GM18867 (cell line): ENCODE results near the gene ZNF554.

Experiments used
- ATAC-seq: cut with Tn5 transposase; IDR thresholded peaks from one replicate; pipeline ENCODE4 v1.9.1; 2021; ENCODE audit warnings: mild to moderate bottlenecking, moderate library complexity; ENCODE audit not compliant: unreplicated experiment

Gene ZNF554

GRCh38 chr19:2819540-2820111 lies at the start of gene ZNF554:
TSS of gene ZNF554 (plus strand) at chr19:2819868. CDS start at chr19:2820072, 204 bp downstream.
- ATAC-seq = peak; percentile 86

- ATAC-seq = no peak
Measured at GRCh38 chr19:2770055-2771013, 49.3 kb upstream of the ZNF554 start.

GRCh38 chr19:2771786-2772674 lies 47.6 kb upstream of the ZNF554 start:
- no peak for ATAC-seq

- ATAC-seq = no peak
Measured at GRCh38 chr19:2774083-2774679, 45.5 kb upstream of the ZNF554 start.

GRCh38 chr19:2774953-2775555 lies 44.6 kb upstream of the ZNF554 start:
- ATAC-seq = no peak

- ATAC-seq = no peak
Measured at GRCh38 chr19:2775556-2776430, 43.9 kb upstream of the ZNF554 start.

GRCh38 chr19:2777952-2778683 lies 41.5 kb upstream of the ZNF554 start:
- ATAC-seq = no peak

GRCh38 chr19:2779121-2779740 lies 40.4 kb upstream of the ZNF554 start:
- no peak for ATAC-seq

- ATAC-seq = no peak
Measured at GRCh38 chr19:2780284-2780683, 39.4 kb upstream of the ZNF554 start.

- no peak for ATAC-seq
Measured at GRCh38 chr19:2782329-2782935, 37.2 kb upstream of the ZNF554 start.

- ATAC-seq = peak; percentile 70
Measured at GRCh38 chr19:2782936-2783780, 36.5 kb upstream of the ZNF554 start, which contains the start of gene SGTA. TSS of gene SGTA (minus strand) at chr19:2783273. CDS start at chr19:2769068, 14,205 bp downstream.

GRCh38 chr19:2783781-2784145 lies 35.9 kb upstream of the ZNF554 start:
- no peak for ATAC-seq

GRCh38 chr19:2785244-2785997 lies 34.2 kb upstream of the ZNF554 start, which contains the start of gene THOP1:
TSS of gene THOP1 (plus strand) at chr19:2785503. CDS start at chr19:2785663, 160 bp downstream.
- ATAC-seq = peak; percentile 60

- no peak for ATAC-seq
Measured at GRCh38 chr19:2787115-2787514, 32.6 kb upstream of the ZNF554 start.

- ATAC-seq = no peak
Measured at GRCh38 chr19:2788237-2788636, 31.4 kb upstream of the ZNF554 start.

GRCh38 chr19:2790194-2790556 lies 29.5 kb upstream of the ZNF554 start:
- ATAC-seq = no peak
